Stimulated activated CD4-positive, alpha-beta T cell treated with anti-CD3 and anti-CD28 coated beads, Interleukin-2, amount 100 ng/mL, for 48 hours (primary cell): ENCODE results near the gene TRAPPC3.
"Not testable (repeated sequence)": the region's sequence is repeated elsewhere in the genome, so short reads cannot be mapped to it uniquely, and the experiment has no call there.

ENCODE experiments used
- DNase-seq, 2 donors: peaks; one replicate each; pipeline ENCODE4 v3.0.0-alpha.2; 2020

The TRAPPC3 gene

DNA sequence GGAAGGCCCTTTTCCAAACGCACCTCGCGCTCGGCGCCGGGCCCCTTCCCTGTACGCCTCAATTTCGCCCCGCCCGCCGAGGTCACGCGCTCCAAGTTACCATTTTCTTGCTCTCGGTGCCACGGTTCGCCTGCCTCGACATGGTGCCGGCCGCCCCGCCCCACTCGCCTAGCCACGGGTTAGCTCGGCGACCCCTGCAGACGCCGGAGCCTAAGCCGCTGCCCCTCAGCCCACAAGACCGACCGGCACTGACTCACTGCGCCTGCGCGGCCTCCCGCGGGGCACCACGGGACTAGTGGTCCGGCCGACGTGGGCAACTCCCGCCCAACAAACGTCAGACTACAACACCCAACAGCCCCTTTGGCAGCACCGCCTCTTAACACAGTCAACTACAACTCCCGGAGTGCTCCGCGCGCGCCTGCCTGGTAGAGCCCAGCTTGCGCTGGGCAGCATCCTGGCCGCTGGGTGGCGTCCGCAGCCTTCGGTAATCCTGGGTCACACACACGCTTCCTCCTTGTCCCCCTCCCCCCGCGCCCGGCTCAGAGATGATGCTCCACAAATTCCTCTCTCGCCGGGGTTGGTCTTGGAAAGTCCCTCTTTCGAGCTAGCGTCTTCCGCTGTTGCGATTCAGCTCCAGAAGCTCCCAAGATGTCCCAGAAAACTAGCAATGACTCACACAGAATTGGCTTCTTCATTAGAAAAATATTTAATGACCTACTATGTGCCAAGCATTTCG lies at the start of gene TRAPPC3:
TSS of gene TRAPPC3 (minus strand) at position 250 of the 736 bp plus-strand sequence. CDS start at position 142, 108 bp downstream.
- peak; percentile 98 to 99 for DNase-seq

DNA sequence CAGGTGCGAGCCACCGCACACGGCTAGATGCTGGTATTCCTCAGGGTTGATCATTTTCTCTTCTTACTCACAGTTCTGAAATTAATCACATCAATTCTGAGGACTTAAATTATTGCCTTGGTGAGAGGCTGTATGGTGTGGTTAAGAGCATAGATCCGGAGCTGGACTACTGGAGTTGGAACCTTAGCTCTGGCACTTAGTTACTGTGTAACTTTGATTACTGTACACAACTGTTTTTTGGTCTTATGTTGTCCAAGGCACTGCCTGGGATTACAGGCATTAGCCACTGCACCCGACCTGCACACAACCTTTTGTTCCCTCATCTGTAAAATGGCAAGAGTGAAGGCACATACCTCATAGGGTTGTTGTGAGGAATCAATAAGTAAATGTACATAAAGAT lies 49.4 kb upstream of the TRAPPC3 start:
- no peak for DNase-seq

DNA sequence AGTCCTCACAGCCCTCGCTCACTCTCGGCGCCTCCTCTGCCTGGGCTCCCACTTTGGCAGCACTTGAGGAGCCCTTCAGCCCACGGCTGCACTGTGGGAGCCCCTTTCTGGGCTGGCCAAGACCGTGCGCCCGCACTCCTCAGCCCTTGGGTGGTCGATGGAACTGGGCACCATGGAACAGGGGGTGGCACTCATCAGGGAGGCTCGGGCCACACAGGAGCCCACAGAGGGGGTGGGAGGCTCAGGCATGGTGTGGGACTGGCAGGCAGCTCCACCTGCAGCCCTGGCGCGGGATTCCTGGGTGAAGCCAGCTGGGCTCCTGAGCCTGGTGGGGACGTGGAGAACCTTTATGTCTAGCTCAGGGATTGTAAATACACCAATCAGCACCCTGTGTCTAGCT lies 47.5 kb upstream of the TRAPPC3 start:
- not testable (repeated sequence) for DNase-seq

DNA sequence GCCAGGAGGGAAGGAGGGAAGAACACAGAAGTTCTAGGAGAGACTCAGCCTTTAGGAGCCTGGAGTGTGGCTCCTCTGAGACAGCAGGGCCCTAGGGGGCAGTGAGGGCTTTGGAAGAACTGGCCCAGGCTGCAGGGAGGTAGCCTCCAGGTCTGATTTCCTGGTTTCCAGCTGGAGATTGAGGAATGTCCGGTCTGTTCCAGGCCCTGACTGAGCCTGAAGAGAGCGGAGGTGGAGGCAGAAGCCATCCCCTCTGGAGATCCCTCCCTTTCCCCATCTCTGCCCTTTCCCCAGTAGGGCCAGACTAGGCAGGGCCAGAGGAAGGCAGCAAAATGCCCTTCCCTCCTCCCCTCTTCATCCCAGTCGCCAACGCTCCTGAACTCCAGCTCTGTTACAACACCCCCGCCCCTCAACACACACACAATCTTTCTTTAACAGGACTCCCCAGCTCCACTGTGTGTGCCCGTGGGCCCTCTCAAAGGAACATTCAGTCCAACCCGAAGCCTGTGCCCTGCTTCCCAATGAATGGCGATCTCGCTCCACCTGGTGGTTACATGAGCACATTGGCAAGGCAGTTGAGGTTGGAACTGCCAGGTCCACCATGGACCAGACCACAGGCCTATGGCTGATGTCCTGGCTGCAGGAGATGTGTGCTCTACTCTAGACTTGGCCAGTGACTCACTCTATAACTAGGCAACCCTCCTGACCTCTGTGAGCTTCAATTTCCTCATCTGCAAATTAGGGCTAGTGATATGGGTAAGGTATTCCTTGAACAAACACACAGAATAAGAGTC lies 38.7 kb upstream of the TRAPPC3 start:
- DNase-seq: peak; percentile 61 to 65

DNA sequence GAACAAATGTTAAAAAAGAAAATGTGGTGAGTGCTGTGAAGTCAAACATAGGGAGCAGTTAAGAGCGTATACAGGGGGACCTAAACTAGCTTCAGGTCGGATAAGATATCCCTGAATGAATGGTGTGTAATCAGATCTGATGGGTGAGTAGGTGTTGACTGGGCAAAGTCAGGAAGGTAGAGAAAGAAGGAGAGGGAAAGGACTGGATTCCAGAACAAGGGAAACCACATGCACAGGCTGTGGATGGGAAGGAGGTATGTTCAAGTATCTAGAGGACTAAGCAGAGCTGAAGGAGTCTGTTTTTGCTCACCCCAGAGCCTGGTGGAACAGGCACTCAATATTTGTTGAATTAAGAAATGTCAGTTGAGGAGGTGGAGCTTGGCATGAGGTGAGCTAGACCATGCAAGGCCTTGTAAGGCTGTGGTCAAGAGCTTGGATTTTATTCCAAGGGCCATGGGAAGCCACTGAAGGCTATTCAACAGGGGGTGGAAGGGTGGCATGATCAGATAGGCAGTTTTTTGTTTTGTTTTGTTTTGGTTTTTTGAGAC lies 34.1 kb upstream of the TRAPPC3 start:
- no peak for DNase-seq

DNA sequence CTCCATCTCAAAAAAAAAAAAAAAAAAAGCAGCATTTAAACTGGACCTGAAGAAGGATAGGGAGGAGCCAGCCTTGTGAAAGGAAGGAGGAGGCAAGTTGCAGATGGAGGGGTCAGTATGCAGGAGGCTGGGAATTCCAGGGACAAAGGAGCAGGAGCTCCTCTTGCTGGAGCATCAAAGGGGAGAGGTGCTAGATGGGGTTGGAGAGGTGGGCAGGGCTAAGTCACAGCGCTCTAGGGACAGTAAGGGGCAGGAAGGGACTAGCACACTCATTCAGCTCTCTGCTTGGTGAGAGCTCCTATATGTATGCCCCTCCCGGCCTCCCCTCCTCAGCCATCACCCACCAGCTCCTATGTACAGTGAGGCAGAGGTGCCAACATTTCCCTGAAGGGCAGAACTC lies 33.4 kb upstream of the TRAPPC3 start:
- no peak for DNase-seq

DNA sequence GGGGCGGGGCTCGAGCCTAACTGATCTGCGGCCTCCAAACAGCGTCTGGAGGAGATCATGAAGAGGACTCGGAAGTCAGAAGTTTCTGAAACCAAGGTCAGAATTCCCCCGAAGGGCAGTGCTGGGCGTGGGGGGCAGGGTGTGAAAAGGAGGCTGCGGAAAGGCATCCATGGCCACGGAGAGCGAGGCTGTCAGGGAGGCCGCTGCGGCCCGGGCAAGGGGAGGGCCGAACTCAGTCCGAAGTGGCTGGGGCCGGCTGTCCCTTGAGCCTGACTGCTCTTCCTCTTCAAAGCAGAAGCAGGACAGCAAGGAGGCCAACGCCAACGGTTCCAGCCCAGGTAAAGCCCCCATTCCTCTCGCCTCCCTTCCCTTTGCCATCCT lies 29.9 kb upstream of the TRAPPC3 start:
- no peak for DNase-seq

DNA sequence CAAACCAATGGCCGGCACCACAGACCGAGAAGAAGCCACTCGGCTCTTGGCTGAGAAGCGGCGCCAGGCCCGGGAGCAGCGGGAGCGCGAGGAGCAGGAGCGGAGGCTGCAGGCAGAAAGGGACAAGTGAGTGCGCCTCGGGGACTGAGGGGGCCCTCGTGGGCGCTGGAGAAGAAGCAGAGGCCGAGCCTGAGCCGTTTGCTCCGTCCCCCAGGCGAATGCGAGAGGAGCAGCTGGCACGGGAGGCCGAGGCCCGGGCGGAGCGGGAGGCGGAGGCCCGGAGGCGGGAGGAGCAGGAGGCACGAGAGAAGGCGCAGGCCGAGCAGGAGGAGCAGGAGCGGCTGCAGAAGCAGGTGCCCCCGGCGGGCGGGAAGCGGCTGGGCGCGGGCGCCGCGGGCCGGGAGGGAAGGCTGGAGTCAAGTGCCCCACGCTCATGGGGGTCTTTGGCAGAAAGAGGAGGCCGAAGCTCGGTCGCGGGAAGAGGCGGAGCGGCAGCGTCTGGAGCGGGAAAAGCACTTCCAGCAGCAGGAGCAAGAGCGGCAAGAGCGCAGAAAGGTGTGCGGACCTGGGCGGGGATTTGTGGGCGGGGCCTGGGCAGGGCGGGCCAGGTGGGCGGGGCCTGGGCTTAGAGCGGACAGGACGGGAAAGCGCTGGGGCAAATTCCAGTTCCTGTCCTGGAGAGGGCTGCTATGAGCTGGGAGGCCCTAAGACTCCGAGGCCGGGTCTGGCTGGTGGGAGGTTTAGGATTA lies 29.4 kb upstream of the TRAPPC3 start:
- DNase-seq: no peak

DNA sequence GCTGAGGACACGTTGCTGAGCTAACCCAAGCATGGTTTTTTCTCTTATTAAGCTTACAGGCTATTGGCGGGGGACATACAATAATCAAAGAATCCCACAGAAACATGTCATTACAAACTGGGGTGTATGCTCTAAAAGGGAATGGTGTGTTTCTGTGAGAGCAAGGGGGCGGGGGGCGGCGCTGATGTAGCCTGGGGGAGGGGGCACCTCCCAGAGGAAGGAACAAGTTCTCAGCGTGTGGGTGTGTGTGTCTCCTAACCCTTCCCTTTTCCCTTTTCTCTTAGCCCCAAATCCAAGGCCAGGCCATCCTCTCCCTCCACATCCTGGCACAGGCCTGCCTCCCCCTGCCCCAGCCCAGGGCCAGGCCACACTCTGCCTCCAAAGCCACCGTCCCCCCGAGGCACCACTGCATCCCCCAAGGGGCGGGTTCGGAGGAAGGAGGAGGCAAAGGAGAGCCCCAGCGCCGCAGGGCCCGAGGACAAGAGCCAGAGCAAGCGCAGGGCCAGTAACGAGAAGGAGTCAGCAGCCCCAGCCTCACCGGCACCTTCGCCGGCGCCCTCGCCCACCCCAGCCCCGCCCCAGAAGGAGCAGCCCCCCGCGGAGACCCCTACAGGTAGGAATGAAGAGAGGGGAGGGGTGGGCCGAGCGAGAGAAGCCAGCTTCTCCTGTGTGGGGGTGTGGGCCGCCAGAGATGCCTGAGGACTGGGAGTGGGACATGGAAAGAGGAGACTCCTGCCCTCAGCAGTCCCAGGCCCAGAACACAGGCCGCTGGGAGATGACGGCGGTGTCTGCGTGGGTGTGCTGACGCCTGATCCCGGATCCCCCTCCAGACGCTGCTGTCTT lies 28.5 kb upstream of the TRAPPC3 start:
- no peak for DNase-seq

DNA sequence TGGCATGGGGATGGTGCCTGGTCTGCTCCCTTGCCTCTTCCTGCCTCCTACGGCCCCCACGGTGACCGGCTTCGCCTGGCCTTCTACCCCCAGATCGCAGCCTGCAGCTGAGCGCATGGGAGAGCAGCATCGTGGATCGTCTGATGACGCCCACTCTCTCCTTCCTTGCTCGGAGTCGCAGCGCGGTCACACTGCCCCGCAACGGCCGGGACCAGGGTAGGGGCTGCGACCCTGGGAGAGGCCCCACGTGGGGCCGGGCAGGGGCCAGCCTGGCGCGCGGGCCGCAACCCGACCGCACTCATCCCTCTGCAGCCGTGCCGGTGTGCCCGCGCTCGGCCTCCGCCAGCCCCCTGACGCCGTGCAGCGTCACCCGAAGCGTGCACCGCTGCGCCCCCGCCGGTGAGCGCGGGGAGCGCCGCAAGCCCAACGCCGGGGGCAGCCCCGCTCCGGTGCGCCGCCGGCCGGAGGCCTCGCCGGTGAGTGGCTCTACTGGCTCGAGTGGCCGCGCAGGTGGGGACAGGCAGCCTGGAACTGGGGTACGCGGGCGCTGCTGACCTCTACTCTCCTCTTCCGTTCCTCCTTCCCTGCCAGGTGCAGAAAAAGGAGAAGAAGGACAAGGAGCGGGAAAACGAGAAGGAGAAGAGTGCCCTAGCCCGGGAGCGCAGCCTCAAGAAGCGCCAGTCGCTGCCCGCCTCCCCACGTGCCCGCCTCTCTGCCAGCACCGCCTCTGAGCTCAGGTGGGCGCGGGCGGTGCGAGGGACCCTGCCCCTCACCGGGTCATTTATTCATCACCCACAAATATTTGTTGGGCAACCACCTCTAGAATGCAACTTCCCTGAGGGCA lies 27.0 kb upstream of the TRAPPC3 start:
- no peak for DNase-seq

DNA sequence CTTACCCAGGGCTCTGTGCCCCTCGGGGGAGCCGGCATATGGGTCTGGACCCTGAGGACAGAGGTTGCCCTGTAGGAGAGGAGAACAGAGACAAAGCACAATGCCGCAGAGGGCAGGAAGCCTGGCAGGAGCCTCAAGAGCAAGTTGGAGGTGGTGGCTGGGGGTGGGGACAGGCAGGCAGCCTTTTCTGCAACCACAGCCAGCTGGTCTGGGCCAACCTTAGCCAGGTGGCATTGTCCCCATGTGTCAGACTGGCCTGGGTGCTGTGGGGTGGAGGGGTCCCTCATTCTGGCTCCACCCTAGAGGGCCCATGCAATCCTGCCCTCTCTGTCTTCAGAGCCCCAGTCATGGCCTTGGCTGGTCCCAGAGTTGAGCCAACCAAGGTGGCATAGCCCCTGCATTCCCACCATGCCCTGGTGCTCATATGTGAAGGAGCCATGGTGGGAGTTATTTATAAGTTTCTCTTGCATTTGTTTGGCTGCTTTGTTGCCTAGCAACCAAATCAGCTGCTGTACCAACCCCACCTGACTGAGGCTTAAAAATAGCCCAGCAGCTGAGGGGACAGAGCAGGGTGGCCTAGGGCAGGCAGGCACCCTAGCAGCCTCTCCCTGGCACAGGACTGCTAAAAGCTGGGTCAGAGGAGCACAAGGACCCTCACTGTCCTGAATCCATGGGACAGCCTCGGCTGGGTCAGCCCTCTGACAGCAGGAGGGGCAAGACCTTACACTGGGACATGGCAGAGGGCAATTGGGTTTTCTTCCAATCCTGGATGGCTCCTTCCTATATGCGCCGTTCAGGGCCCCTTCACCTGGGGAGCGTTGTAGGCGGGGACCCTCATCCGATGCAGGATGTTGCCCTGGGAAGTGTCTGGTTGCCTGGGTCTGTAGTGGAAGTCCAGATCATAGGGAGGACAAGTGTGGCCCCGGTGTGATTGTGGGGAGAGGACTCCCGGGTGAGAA lies 26.1 kb upstream of the TRAPPC3 start:
- DNase-seq: no peak

DNA sequence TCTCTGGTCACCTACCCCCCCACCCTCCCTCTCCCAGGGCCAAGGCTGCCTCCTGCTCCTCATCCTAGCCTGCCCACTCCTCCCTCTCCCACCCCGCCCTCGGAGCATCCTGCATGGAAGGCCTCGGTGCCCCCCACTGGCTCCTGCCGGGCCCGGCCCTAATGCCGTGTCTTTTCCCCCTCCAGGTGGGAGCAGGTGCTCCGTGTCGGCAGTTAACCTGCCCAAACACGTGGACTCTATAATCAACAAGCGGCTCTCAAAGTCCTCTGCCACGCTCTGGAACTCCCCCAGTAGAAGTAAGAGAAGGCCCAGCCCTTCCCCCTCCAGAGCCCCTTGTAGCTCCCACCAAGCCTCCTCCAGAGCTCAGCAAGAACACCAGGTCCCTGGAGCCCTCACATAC lies 25.4 kb upstream of the TRAPPC3 start:
- no peak for DNase-seq

DNA sequence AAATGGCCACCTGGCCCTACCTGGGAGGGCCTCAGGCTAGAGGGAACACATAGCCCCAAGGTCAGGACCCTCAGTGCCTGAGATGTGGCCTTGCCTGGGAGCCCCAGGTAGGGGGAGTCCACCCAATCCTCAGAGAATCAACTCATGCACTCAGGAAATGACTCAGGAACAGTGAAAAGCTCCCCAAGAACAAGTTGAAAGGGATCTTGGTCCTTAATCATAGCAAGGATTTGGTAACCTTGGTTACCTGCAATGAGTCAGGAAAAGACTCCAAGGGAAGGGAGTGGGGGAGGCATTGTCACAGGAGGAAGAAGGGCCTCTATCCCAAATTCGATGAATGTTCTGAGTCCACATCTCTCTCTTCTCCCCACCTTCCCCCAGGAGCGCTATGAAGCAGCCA lies 23.7 kb upstream of the TRAPPC3 start:
- no peak for DNase-seq

DNA sequence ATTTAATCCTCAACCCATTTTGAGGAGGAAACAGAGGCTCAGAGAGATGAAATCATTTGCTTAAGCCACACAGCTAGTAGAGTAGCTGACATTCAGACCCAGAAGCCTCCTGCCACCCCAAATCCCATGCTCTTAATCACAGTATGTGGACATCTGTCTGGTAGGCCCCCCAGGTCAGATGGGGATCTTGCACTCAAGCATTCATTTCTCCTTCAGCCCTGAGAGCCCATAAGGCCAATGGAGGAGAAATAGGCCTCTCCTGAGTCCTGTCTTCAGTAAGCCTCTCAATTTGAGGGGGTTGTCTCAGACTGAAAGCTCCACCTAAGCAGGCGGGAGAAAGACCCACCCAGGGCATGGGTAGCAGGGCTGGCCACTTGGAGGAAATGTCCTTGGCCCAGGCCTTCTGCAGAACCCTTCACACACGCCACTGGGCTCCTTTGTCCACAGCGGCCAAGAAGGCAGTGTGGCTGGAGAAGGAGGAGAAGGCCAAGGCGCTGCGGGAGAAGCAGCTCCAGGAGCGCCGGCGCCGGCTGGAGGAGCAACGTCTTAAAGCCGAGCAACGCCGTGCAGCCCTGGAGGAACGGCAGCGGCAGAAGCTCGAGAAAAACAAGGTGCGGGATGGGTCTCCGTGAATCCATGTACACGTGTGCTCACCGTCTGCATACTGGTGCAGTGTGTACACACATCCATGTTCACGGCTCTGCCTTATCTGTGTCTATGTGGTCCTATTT lies 22.9 kb upstream of the TRAPPC3 start:
- no peak for DNase-seq

DNA sequence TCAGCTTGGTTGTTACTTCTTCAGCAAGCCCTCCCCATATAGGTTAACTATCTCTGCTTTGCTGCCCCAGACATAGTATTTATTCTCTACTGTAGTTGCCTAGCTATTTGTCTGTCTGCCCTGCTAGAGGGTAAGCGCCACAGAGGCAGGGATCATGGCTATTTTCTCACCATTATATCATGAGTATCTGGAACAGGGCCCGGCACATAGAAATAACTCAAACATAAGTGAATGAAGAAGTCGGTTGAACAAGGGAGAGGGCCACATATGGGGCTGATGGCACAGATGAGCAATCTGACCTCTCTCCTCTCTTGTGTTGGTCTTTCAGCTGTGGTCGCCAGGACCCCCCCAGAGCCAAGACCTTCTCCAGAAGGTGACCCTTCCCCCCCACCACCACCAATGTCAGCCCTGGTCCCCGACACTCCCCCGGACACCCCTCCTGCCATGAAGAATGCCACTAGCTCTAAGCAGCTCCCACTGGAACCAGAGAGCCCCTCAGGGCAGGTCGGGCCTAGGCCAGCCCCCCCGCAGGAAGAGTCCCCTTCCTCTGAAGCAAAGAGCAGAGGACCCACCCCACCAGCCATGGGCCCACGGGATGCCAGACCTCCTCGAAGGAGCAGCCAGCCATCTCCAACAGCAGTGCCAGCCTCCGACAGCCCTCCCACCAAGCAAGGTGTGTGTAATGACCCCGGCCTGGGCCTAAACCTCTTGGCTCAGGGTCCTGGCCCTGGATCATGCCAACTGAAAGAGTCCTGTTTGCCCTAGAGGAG lies 21.5 kb upstream of the TRAPPC3 start:
- no peak for DNase-seq

DNA sequence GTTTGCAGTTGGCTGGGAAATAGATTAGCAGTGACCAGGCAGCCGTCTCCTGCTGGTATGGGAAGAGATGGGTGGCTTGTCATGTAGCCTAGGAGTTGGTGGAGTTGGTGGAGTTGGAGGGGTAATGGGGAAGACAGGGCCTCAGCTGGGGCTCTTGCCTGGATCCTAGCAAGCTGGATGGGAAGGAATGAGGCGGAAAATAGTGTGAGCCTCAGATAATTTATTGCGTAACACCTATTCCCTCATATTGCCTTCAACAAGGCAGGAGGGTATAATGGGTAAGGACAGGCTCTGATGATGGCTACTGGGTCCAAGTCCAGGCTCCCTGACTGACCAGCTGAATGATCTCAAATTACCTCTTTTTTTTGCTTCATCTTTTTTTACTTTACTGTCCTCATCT lies 19.2 kb upstream of the TRAPPC3 start:
- DNase-seq: no peak

DNA sequence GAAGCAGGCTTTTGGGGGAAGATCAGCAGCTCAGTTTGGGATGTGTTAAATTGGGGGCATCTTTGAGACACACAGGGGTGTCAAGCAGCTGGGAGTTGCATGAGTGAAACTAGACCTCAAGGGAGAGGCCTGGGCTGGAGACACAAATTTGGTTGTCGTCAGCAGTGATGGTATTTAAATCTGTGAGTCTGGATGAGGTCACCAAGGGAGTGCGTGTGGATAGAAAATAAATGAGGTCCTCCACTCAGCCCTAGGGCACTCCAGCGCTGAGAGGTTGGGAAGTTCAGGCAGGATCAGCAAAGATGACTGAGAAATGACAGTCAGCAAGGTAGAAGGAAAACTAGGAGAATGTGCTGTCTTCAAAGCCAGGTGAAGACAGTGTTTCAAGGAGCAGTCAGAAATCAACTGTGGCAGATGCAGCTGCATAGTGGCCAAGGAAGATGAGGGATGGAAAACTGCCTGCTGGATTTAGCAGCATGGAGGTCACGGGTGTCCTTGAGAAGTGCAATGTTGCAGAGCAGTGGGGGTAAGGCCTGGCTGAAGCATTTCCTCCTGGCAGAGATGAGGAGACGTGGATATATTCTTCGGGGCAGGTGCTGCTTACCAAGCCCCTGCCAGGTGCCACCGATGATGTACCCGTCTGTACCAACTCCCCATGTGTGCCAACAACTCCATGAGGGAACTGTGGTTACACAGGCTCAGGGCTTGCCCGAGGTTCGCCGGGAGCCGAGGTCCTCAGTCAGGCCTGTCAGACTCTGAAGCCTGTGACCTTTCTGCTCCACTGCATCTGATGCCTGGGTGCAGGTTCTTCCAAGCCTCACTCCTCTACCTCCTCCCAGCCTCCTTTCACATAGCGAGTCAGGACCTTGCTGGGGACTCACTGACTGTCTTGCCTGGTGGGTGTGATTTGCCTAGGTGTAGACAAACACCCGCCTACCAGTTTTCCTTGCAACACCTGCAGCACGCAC lies 17.9 kb upstream of the TRAPPC3 start:
- DNase-seq: no peak
